ENCODE measurements around the gene S100A8. TPM values are rescaled to one million over a fixed set of nuclear protein-coding genes. Genes with fewer than 3 reads are reported as not detected.

Gene S100A8
- total and polyA plus RNA-seq, 9 donors: 5.3 to 60.5 (median 9.1) TPM

DNA sequence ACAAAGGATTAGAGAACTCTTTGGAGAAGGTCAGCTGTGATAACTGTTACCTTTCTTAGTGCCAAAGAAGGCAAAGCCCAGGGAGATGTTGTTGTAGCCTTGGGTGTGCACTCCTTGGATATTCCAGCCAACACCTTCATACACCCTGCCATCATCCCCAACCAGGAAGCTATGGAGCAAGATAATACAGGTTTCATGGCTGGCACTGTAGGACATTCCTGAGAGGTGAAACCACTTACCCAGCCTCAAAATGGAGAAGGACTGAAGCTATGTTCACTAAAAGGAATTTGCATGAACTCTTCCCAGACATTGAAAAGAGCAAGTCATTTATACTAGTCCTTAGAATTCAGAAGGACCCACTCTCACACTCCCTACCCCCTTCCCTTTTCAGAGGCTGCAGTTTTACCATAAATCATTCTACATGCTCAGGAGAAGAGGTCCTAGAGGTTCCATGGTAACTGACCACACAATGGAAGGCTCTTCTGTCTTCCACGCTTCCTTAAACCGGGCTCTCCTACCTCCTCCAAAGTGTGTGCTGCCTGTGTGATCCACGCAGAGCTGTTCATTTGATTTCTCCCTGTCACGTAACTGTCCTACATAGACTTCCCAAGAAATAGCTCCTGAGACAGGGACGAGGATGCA, 47.7 kb downstream of the S100A8 start:
- DNase-seq: no peak
- WGBS, 3 donors: 16 to 18% (median 18%) methylated on average over 5 of the region's 5 CpGs
- Histone ChIP-seq H3K27ac (no peak overlapping the region), H3K36me3 (no peaks in the 10 kb centered on the region), H3K4me3 (no peak overlapping the region), H3K9me3 (no peaks in the 10 kb centered on the region), H3K4me1 (ENCODE audit: insufficient read depth) (peaks cover 6% of the 10 kb centered on the region), H3K27me3 (no peaks in the 10 kb centered on the region)
- intact Hi-C loops (cut with DNase I): no loop called here
- TF ChIP-seq EP300 (IDR thresholded peaks at IDR 0.05): no peak
- TF ChIP-seq POLR2A (IDR thresholded peaks at IDR 0.05): no peak

DNA sequence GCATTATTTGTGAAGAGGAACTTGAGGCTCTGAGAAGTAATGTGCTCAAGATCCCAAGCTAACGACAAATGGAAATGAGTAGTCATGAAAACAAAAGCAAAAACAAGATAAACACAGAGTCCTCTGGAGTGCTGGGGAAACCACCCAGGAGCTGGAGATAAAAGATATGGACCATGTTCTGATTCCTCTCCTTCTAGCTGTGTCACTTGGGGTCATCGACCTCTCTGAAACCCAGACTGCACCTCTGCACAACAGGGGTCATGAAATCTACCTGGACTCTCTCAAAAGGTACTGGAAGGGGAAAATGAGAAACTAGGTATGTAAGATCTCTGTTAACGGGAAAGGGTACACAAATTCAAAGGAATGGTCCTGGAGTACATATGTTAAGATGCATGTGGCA, 48.7 kb downstream of the S100A8 start:
- no peak overlapping the region for H3K27ac ChIP-seq
- H3K4me3 ChIP-seq: no peak overlapping the region
- H3K36me3 ChIP-seq: no peaks in the 10 kb centered on the region
- no peaks in the 10 kb centered on the region for H3K27me3 ChIP-seq
- intact Hi-C loops (cut with DNase I): no loop called here
- WGBS, 3 donors: 69 to 75% (median 71%) methylated on average over 3 of the region's 3 CpGs
- TF ChIP-seq EP300 (IDR thresholded peaks at IDR 0.05): no peak
- no peaks in the 10 kb centered on the region for H3K9me3 ChIP-seq
- H3K4me1 ChIP-seq (ENCODE audit: insufficient read depth): peaks cover 6% of the 10 kb centered on the region
- DNase-seq: no peak

DNA sequence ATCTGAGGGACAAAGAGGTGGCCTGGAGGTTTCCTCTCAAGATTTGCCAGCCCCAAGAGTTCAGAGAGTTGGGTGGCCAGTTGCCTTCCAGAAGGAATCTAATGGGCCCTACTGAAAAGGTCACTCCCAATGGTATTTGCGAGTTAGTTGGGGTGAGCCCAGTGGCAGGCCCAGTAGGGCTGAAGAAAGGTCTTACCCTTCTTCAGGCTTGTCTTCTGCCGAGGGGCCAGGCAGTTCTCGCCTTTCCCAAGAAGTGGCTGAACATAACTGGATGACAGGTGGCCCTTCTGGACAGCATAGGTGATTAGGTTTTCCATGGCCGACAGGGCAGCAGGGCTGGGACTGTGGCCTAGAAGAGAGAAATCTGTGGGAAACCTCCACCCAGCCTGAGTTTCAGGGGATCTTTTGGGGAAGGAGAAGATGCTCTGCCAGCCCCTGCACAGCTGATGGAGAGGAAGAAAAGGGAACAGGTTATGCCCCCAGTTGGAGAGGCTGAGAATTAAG, 49.4 kb downstream of the S100A8 start:
- no peak for DNase-seq
- intact Hi-C loops (cut with DNase I): no loop called here
- WGBS, 3 donors: 91 to 97% (median 95%) methylated on average over 4 of the region's 4 CpGs
- Histone ChIP-seq H3K27ac (no peak overlapping the region), H3K4me1 (ENCODE audit: insufficient read depth) (peaks cover 6% of the 10 kb centered on the region), H3K36me3 (no peaks in the 10 kb centered on the region), H3K4me3 (no peak overlapping the region), H3K27me3 (no peaks in the 10 kb centered on the region), H3K9me3 (no peaks in the 10 kb centered on the region)
- TF ChIP-seq POLR2A (IDR thresholded peaks at IDR 0.05) (no peak), EP300 (IDR thresholded peaks at IDR 0.05) (no peak)
- TF ChIP-seq, protein P1, sequence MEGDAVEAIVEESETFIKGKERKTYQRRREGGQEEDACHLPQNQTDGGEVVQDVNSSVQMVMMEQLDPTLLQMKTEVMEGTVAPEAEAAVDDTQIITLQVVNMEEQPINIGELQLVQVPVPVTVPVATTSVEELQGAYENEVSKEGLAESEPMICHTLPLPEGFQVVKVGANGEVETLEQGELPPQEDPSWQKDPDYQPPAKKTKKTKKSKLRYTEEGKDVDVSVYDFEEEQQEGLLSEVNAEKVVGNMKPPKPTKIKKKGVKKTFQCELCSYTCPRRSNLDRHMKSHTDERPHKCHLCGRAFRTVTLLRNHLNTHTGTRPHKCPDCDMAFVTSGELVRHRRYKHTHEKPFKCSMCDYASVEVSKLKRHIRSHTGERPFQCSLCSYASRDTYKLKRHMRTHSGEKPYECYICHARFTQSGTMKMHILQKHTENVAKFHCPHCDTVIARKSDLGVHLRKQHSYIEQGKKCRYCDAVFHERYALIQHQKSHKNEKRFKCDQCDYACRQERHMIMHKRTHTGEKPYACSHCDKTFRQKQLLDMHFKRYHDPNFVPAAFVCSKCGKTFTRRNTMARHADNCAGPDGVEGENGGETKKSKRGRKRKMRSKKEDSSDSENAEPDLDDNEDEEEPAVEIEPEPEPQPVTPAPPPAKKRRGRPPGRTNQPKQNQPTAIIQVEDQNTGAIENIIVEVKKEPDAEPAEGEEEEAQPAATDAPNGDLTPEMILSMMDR (IDR thresholded peaks at IDR 0.05): no peak

DNA sequence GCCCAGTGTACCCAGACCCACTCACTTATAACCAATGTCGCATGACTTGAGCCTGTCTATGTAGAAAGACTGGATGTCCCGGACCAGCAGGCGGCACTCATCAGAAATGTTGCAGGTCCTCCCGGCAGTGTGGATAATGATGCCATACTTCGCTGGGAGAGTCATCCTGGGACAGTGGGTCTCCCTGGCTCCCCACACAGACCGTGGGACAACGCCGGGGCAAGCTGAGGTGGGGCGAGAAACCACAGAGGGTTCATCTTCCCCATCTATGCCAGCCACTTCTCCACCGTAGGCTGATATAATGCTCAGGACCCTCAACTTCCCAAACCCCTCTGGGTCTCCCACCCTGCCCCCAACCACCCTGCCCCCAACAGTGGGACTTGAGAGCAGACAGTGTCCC, 50.5 kb downstream of the S100A8 start:
- Histone ChIP-seq H3K36me3 (no peaks in the 10 kb centered on the region), H3K27me3 (no peaks in the 10 kb centered on the region), H3K9me3 (no peaks in the 10 kb centered on the region), H3K27ac (no peak overlapping the region), H3K4me1 (ENCODE audit: insufficient read depth) (peaks cover 6% of the 10 kb centered on the region), H3K4me3 (no peak overlapping the region)
- no peak for DNase-seq
- intact Hi-C loops (cut with DNase I): no loop called here
- TF ChIP-seq, protein P1 (IDR thresholded peaks at IDR 0.05): no peak
- no peak for TF ChIP-seq EP300 (IDR thresholded peaks at IDR 0.05)
- TF ChIP-seq POLR2A (IDR thresholded peaks at IDR 0.05): no peak
- WGBS, 3 donors: 90 to 96% (median 96%) methylated on average over 10 of the region's 10 CpGs

Small RNA genes lying within 50 kb of the gene (small RNA-seq; reads per million reads assigned to genes)
- gene S100A15A: not detected

Other genes with a start within 250 kb of the S100A8 start
- not detected for gene SPRR2G, start 240.2 kb downstream of the S100A8 start, total RNA-seq
- gene SPRR2G, start 240.2 kb downstream of the S100A8 start, polyA plus RNA-seq: not detected
- not detected for gene LELP1, start 187.6 kb downstream of the S100A8 start, total RNA-seq
- not detected for gene LELP1, start 187.6 kb downstream of the S100A8 start, polyA plus RNA-seq
- 1 to 10 TPM in 1 of 7 donors, not detected in 6; 1.3 TPM for gene PRR9, start 173.5 kb downstream of the S100A8 start, total RNA-seq
- under 1 TPM in 1 of 2 donors, not detected in 1; 0.13 TPM for gene PRR9, start 173.5 kb downstream of the S100A8 start, polyA plus RNA-seq
- gene LORICRIN, start 131.4 kb downstream of the S100A8 start, total RNA-seq: under 1 TPM in 1 of 7 donors, not detected in 6; 0.25 TPM
- under 1 TPM in 1 of 2 donors, not detected in 1; 0.07 TPM for gene LORICRIN, start 131.4 kb downstream of the S100A8 start, polyA plus RNA-seq
- not detected for gene PGLYRP3, start 78.1 kb downstream of the S100A8 start, total RNA-seq
- not detected for gene PGLYRP3, start 78.1 kb downstream of the S100A8 start, polyA plus RNA-seq
- gene PGLYRP4, start 42.2 kb downstream of the S100A8 start, total RNA-seq: not detected
- not detected for gene PGLYRP4, start 42.2 kb downstream of the S100A8 start, polyA plus RNA-seq
- gene S100A9, start 33.2 kb downstream of the S100A8 start, total RNA-seq: 10 to 100 TPM in 6 of 7 donors, 1 to 10 TPM in 1; 8.8 to 96.3 (median 33.2) TPM
- gene S100A9, start 33.2 kb downstream of the S100A8 start, polyA plus RNA-seq: 10 to 100 TPM; 22.8 to 57.8 TPM
- gene S100A12, start 15.5 kb downstream of the S100A8 start, total RNA-seq: 1 to 10 TPM in 3 of 7 donors, under 1 TPM in 2, not detected in 2; 0.70 to 2.4 (median 1.0) TPM
- 1 to 10 TPM in 1 of 2 donors, under 1 TPM in 1; 0.80 to 1.0 TPM for gene S100A12, start 15.5 kb downstream of the S100A8 start, polyA plus RNA-seq
- not detected for gene S100A7A, start 25.4 kb upstream of the S100A8 start, total RNA-seq
- not detected for gene S100A7A, start 25.4 kb upstream of the S100A8 start, polyA plus RNA-seq
- gene S100A7, start 69.6 kb upstream of the S100A8 start, total RNA-seq: under 1 TPM in 1 of 7 donors, not detected in 6; 0.97 TPM
- gene S100A7, start 69.6 kb upstream of the S100A8 start, polyA plus RNA-seq: not detected
- gene S100A6, start 144.9 kb upstream of the S100A8 start, total RNA-seq: 100 to 1,000 TPM; 170 to 646 (median 456) TPM
- gene S100A6, start 144.9 kb upstream of the S100A8 start, polyA plus RNA-seq: 100 to 1,000 TPM; 587 to 764 TPM
- not detected for gene S100A5, start 149.9 kb upstream of the S100A8 start, total RNA-seq
- gene S100A5, start 149.9 kb upstream of the S100A8 start, polyA plus RNA-seq: not detected
- gene S100A4, start 154.7 kb upstream of the S100A8 start, total RNA-seq: 10 to 100 TPM; 12.7 to 85.5 (median 37.3) TPM
- 100 to 1,000 TPM; 104 to 160 TPM for gene S100A4, start 154.7 kb upstream of the S100A8 start, polyA plus RNA-seq
- gene S100A3, start 158.2 kb upstream of the S100A8 start, total RNA-seq: 1 to 10 TPM in 3 of 7 donors, under 1 TPM in 1, not detected in 3; 0.48 to 2.5 (median 1.3) TPM
- gene S100A3, start 158.2 kb upstream of the S100A8 start, polyA plus RNA-seq: 1 to 10 TPM in 1 of 2 donors, not detected in 1; 2.2 TPM
- gene S100A2, start 174.8 kb upstream of the S100A8 start, total RNA-seq: 1 to 10 TPM in 4 of 7 donors, under 1 TPM in 1, not detected in 2; 0.61 to 4.0 (median 1.8) TPM
- 1 to 10 TPM in 1 of 2 donors, under 1 TPM in 1; 0.88 to 3.3 TPM for gene S100A2, start 174.8 kb upstream of the S100A8 start, polyA plus RNA-seq
- 100 to 1,000 TPM in 2 of 7 donors, 10 to 100 TPM in 5; 40.7 to 110 (median 67.3) TPM for gene S100A16, start 222.1 kb upstream of the S100A8 start, total RNA-seq
- 100 to 1,000 TPM; 117 to 200 TPM for gene S100A16, start 222.1 kb upstream of the S100A8 start, polyA plus RNA-seq
- 10 to 100 TPM in 1 of 7 donors, 1 to 10 TPM in 4, not detected in 2; 1.3 to 19.8 (median 2.9) TPM for gene S100A14, start 225.3 kb upstream of the S100A8 start, total RNA-seq
- gene S100A14, start 225.3 kb upstream of the S100A8 start, polyA plus RNA-seq: under 1 TPM; 0.40 to 0.68 TPM
- 100 to 1,000 TPM in 4 of 7 donors, 10 to 100 TPM in 3; 73.2 to 263 (median 103) TPM for gene S100A13, start 236.4 kb upstream of the S100A8 start, total RNA-seq
- gene S100A13, start 236.4 kb upstream of the S100A8 start, polyA plus RNA-seq: 100 to 1,000 TPM; 179 to 560 TPM
- gene S100A1, start 237.4 kb upstream of the S100A8 start, total RNA-seq: 10 to 100 TPM in 2 of 7 donors, 1 to 10 TPM in 3, under 1 TPM in 1, not detected in 1; 0.91 to 77.2 (median 4.8) TPM
- gene S100A1, start 237.4 kb upstream of the S100A8 start, polyA plus RNA-seq: 1 to 10 TPM in 1 of 2 donors, under 1 TPM in 1; 0.97 to 1.2 TPM
- gene CHTOP, start 243.0 kb upstream of the S100A8 start, total RNA-seq: 10 to 100 TPM; 54.0 to 91.1 (median 79.0) TPM
- gene CHTOP, start 243.0 kb upstream of the S100A8 start, polyA plus RNA-seq: 10 to 100 TPM; 66.3 to 72.9 TPM